NCI-H128 (cell line): ENCODE results near the gene WNT7A.
"Not testable (repeated sequence)": the region's sequence is repeated elsewhere in the genome, so short reads cannot be mapped to it uniquely, and the experiment has no call there.

Experiments
- DNase-seq: peaks from one replicate; lab custom pipeline; 2025; ENCODE audit not compliant: unreplicated experiment; lab: John Stamatoyannopoulos, UW

WNT7A gene

DNA sequence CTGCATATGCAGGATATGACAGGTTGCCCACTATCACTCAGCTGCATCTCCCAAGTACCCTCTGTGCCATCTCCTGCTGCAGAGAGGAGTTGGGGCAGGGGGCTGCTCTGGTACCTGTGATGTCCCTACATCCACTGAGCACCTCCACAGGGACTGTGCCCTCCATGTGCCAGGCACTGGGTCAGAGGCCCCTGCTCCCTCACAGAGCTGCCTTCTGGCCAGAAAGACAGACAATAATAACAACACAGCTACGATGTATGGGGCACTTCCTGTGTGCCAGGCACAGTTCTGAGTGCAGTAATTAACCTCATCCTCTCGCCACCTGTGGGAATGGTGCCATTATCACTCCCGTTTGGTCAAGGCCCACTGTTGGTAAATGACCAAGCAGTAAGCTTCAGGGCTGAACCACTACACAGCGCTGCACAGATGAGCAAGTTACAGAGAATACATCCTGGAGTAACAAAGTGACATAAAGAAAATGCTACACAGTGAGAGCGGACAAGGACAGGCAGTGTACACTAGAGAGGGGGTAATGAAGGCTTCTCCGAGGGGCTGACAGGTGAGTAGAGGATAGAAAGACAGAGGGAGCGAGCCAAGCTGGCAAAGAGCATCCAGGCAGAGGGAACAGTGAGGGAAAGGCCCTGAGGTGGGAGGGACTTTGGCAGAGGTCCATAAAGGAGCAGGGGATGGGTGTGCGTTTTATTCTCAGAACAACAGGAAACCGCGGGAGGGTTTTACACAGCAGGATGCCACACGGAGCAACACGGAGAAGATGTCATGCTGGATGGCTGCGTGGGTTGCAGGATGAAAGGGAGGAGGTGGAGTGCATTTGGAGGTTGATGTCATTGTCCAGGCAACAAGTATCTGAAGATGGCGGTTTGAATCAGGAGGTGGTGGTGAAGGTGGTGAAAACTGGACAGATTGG lies 13.6 kb downstream of the WNT7A start:
- DNase-seq: no peak

DNA sequence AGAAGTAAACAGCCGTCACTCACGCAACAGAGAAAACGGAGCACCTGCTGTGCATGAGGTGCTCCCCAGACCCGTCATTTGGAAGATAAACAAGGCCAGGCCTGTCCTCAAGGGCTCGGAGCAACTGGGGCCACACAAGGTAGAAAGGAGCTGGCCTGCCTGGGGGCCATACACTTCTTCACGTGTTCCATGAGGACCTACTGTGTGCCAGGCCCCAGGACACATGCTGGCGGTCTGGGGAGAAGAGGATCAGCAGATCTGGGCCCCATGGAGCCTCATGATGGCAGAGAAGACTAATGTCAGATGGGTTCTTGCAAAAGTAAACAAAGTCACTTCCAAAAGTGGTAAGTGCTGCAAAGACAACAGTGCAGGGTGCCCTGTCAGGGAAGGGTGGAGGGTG lies 14.3 kb downstream of the WNT7A start:
- no peak for DNase-seq

DNA sequence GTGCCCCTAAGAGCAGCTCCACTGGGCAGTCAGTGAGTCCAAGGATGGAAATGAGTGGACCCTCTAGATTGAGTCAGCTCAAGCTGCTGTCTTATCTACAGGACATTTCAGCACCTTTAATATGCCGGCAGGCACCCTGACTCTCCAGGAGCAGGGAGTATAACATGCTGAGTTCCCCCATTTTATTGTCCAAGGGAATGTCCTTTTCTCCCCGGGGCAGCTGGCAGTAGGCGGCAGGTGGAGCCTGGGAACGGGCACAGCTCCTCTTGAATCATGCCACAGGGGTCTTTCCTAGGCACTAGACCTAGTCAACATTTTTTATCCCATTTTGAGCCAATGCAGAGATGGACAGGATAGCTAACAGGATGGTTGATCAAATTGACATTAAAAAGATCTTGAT lies 14.8 kb downstream of the WNT7A start:
- DNase-seq: no peak

DNA sequence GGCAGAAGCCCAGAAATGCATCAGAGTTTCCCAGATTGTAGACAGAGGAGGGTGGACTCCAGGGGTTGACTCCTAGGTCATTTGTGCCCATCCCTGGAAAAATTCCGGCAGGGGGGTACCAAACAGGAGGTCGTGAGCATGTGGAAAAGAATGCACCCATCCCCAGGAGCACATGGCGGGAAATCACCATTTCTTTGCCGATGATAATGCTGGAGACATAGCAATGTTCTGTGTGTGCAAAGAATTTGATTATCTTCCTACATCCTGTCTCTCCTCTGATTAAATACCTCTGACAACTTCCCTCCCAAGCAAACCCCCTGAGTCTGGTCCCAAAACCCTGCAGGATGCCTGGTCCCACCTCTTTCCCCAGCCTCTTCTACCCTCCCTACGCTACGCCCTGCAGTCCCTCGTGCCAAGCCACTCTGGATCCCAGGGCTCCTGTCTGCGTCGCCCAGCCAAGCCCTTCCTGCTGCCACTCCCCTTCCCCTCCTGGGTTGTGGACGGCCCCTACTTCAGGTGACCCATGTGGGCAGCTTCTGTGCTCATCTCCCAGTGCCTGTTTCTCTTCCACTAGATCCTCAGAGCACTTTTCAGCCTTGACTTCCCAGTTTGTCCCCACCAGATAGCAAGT lies 15.8 kb downstream of the WNT7A start:
- no peak for DNase-seq

DNA sequence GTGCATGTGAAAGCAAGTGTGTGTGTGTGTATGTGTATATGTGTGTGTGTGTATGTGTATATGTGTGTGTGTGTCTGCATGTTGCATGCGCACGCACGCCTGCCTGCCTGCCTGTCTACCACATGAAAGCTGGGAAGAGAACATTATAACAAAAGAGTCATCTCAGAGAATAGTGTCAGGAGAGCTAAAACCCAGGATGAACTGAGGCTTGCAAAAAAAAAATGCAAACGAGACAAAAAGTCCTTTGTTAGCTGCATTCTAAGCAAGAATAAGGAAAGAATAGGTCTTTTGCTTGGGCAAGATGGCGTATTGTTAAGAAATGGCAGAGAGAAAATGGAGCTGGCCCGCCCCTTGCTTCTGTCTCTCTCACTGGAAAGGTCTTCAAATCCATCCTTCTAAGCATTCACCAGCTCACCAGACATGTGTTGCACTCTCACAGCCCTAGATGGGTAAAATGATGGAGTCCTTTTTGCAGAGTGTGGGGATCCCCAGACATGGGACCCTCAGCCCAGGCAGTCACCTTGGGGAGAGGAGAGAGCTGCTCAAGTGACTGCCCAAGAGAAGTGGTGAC lies 16.4 kb downstream of the WNT7A start:
- DNase-seq: no peak

DNA sequence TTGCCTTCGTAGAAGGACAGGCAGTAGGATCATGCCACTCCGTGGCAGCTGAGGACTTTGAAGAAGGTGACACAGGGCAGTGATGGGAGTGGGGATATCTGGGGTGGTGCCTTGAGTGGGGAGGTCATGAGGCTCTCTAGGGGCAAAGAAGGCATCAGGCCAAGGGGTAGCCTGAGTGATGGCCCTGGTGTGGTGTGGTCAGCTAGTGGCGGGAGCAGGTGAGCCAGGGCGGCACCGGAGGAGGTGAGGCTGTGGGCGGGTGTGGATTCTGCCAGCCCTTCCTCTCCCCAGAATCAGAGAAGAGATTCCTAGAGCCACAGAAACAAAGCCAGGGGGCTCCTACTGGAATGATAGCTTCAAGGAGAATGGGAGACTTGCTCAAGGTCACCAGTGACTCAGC lies 18.4 kb downstream of the WNT7A start:
- DNase-seq: no peak

DNA sequence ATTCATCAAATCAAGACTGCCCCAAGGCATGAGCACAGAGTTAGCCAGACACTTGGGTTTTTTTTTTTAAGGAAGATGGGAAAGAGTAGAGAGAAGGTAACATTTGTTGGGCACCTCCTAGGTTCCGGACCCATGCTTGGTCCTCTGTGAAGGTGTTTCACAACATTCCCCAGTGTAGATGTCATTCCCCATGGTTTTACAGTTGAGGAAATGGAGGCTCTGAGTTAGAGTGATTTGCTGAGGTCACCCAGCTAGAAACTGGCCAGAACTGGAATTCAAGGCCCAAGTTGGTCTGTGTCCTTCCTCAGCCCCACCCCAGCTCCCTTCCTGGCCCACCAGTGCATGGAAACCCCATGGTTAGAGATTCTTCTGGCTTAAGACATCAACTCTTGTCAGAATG lies 19.9 kb downstream of the WNT7A start:
- DNase-seq: no peak

DNA sequence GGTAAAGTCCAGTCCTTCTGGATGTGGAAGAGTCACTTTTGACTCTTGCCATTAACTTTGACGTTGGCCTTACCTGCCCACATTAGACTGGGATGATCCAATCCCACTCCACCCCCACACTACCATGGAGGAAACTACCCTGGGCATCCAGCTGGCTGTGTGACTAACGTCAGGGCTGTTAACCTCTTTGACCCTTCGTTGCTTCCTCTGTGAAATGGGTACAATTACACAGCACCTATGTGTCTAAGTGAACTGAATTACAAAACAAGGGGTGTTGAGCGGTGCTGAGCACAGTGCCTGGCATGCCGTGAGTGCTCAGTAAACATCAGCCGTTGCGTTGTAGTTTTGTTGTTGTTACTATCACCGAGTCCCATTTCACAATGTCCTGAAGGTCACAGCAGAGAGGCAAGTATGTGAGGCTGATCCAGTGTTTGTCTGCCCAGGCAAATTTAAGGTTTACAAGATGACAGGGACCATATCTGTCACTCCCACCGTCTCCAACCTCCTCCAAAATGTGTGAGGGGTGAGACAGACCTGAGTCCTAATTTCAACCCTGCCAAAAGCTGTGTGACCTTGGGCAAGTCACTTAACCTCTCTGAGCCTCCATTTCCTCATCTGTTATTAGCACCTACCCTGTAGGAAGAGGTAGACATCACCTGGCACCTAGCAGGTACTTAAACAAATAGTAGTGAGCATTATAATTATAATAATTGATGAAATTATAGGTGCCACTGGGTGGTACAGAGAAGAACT lies 20.9 kb downstream of the WNT7A start:
- DNase-seq: no peak

DNA sequence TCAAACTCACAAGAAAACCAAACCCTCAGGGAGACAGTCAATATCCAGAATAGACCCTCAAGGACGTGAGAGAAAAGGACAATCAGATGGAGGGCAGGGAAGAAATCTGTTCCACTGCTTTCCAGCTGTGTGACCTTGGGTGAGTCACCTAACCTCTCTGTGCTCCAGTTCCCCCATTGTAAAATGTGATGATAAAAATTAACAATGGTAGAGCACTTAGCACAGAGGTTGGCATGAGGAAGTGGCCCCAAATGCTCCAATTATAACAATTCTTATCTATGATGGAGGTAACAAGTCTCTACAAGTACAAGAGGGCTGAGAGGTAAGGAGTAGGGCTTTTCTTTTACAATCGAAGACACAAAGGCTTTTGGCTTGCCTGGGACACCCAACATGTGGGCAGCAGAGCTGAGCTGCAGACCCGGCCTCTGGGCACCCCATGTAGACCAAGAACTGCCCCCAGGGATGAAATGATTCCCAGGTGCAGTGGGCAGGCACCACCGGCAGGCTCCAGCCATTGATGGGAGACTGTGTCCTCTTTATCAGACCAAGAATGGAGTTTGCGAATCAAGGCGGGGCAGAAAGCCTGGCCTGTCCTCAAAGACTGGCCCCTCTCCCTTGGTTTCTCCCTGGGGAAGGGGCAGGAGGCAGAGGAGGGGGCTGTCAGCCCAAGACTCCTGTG lies 22.0 kb downstream of the WNT7A start:
- no peak for DNase-seq

DNA sequence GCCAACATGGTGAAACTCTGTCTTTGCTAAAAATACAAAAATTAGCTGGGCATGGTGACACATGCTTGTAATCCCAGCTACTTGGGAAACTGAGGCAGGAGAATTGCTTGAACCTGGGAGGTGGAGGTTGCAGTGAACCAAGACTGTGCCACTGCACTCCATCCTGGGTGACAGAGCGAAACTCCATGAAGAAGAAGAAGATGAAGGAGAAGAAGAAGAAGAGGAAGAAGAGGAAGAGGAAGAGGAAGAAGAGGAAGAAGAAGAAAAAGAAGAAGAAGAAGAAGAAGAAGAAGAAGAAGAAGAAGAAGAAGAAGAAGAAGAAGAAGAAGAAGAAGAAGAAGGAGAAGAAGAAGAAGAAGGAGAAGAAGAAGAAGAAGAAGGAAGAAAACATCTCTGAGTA lies 23.2 kb downstream of the WNT7A start:
- DNase-seq: not testable (repeated sequence)

DNA sequence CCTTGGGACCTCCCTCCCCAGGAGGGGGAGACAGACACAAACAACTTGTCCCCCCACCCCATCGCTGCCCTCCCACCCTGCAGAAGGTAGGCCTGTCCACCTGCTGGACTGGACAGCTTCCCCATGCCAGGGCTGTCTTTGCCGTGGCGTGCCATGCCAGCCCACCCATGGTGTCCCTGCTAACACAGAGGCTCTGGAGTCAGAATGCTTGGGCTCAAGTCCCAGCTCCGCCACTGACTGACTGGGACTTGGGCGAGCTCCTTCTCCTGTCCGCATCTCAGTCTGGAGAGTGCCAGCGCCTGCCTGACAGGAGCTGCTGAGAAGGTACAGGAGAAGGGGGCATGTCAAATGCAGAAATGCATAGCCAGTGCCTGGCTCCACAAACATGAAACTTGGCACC lies 23.9 kb downstream of the WNT7A start:
- no peak for DNase-seq

DNA sequence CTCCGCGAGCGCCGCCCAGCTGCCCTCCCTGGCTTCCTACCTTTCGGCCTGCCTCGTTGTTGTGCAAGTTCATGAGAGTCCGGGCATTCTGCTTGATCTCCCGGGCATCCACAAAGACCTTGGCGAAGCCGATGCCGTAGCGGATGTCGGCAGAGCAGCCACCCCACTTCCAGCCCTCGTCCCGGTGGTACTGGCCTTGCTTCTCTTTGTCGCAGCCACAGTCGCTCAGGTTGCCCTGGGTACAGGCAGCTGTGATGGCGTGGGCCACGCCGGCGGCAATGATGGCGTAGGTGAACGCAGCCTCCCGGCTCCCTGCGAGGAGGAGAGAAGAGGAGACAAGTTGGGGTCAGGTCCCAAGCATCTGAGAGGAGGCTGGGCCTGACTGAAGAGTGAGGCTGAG lies 25.4 kb downstream of the WNT7A start:
- no peak for DNase-seq

DNA sequence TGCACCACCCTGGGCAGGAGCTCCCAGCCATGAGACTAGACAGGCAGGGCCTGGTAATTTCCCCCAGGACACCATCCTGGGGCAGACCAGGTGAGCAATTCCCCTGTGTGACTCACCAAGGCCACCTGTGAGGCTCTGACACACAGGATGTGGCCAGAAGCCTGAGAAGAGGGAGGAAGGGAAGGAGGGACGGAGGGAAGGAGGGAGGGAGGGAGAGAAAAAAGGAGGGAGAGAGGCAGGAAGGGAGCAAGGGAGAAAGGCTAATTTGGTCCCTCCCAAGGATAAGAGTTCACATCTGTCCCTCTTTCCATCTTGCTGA lies 25.9 kb downstream of the WNT7A start:
- no peak for DNase-seq

DNA sequence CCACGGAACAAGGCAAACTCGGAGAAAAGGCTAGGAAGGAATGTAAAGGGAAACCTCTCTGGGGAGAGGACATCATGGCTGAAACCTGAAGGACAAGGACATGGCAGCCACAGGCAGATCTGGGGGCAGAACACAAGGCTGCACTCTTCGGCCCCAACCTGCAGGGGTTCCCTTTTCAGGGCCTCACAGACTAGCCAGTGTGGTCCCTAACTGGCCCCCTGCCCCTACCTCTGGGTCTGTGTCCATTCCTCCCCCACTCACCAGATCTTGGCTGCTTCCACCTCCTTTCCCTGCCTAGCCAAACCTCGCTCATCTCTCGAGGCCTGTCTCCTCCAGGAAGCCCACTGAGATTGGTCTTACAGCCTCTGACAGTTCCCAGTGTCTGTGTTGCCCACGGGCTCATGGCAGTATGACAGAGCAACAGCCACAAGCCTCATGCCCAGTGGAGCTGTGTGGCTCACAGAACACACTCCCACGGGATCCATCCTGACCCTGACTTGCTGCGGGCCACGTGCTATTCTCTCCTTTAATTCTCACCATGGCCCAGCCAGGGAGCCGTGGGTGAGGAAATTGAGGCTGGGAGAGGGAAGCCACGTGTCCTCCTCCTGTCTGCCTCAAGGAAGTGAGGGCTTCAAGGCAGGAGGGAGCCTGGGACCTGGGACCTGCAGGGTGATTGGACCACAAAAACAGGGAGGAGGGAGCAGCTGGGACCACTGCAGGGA lies 26.5 kb downstream of the WNT7A start:
- DNase-seq: no peak

DNA sequence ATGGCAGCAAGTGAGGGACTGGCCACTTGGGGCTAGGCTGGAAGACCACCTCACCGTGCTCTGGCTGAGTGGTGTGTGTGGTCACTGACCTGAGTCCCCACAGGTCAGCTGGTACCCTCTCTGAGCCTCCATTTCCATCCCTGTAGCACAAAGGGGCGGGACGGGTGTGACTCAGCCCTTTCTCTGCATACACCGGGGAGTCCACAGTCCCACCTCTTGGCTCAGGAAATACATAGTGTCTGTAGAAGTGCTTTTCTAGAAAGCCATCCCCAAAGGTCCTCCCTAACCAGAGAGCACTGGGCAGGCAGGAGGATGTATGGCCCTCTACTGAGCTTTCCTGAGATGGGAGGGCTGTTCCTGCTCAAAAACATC lies 27.2 kb downstream of the WNT7A start:
- no peak for DNase-seq

DNA sequence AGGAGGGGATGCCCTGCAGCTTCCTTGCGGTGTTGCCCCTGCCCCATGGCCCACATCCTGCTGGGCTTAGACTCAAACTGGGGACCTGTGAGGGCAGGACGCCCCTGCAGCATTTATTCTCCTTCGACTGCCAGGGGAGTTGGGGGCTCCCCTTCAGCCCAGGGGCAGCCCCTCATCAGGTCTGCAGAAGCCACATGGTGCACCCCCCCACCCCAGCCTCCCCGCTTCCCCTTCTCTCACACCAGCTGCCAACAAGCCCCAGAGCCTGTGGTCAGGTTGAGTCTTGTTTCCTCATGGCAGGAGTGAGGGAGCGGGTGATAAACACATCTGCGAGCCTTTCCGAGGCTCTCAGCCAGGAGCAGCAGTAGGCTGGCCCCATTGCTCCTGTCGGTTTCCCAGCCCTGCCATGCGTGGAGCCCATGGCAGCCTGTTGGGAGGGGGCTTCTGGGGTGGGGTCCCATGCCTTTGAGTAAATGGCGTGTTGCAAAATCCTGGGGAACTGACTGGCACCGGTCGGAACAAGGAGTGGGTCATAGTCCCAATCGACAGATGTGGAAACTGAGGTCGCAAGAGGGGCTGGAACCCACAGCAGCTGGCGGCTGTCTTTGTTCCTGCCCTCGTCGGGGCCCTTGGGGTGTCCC lies 27.8 kb downstream of the WNT7A start:
- DNase-seq: no peak

DNA sequence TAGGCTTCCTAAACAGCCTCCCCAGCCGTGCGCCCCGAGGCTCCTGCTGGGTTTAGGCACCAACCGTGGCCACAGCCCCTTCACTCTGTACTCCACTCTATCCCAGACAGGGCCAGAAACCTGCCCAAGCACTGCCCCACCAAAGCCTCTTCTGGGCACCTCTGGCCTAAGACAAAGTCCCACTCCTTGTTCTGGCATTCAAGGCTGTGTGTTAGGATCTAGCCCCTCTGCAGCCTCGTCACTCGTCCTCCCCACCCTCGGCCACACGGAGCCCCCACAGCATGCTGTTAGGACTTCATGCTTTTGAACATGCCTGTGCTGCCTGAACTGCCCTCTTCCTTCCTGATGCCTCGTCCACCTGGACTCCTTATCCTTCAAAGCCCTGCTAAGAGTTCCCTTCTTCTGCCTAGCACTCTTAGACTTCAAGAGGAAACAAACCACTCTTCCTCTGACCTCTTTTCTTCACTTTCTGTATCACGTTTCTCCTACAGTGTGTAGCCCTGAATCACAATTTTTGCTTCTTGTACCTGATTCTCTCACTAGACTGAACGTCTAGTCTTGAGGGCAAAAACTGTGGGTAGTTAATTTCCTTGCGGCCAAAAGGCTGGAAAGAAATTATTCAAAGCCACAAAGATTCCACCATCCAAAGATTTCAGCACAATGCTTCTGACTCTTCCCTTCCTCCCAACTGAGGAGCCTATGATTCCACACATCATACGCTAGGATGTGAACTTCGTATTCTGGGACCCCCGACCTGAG lies 28.6 kb downstream of the WNT7A start:
- no peak for DNase-seq

DNA sequence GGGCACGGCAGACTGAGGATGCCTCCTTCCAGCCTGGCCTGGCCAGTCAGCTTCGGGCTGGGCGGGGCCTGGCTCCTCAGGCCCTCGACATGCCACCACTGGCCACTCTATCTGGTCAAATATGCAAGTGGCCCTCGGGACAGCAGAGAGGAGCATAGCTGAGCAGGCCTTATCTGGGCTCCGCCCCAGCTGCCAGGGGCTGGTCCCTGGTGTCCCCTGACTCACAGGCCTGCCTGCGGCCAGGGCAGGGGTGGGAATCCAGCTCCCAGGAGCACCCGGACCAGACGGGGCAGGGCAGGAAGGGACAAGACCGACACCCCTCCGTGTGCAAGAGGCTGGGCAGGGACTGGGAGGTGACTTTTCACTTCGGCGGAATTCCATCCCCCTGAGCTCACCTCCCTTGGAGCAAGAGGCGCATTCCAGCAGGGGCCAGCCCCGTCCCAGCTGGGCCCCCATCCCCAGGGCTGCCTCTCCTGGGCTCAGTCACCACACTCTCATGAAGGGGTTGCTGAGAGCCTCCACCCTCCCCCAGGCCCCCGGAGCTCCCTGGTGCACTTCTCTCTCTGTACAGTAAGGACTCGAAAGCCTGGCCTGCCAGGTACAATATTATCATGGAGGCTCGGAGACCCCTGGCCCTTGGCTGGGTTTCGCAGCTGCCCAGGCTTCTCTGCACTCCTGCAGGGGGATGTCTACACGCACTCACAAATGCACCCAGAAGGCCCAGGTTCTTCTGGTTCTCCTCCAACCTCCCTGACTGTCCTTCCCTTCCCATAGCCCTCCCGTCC lies 29.5 kb downstream of the WNT7A start:
- no peak for DNase-seq

DNA sequence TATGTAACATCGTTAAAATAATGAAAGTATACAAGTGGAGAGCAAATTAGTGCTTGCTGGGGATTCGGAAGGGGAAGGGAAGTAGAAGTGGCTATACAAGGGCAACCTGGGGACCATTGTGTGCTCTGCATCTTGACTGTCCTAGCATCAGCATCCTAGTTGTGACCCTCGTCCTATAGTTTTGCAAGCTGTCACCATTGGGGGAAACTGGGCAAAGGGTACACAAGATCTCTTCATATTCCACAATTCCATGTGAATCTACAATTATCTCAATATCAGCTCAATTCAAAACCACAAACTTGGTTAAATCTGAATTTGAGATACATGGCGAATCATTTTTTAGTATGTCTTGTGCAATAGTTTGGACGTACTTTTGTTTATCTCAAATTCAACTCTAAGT lies 30.9 kb downstream of the WNT7A start:
- DNase-seq: no peak
